ENCODE results near the gene PPP2R5C. TPM values are rescaled to one million over a fixed set of nuclear protein-coding genes. Genes with fewer than 3 reads are reported as not detected.

The PPP2R5C gene
- total RNA-seq, 2 donors from 2014 or later: 232 to 283 TPM

DNA sequence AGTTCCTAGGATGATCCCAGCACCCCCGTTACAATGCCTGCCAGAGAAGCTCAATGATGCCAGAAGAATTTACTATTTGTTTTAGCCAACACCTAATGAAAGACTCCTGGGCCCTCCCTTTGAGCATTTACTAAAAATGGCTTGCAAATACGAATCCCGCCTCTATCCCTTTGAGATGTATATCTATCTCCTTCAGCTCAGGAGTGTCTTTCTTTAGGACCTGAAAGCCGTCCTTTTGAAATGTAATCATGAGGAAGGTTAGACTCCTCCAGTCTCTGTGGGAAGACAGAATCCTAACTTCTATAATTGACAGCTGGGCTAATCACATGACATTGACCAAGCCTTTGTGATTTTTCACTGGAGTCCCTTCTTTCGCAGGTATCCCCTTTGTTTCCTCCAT, 183.7 kb downstream of the PPP2R5C start:
- peaks cover 6% of the 10 kb centered on the region for H3K36me3 Mint-ChIP-seq (ENCODE audit: low read depth)
- peaks cover 5% of the 10 kb centered on the region for H3K4me1 Mint-ChIP-seq
- H3K4me3 Mint-ChIP-seq: no peak overlapping the region
- no peak for ATAC-seq (replicated peaks)
- peaks cover 21% of the 10 kb centered on the region for H3K27me3 Mint-ChIP-seq
- no peaks in the 10 kb centered on the region for H3K9me3 Mint-ChIP-seq
- no peak overlapping the region for H3K27ac Mint-ChIP-seq

- H3K36me3 Mint-ChIP-seq (ENCODE audit: low read depth): peaks cover 6% of the 10 kb centered on the region
- ATAC-seq (replicated peaks): no peak
- peaks cover 5% of the 10 kb centered on the region for H3K4me1 Mint-ChIP-seq
- H3K9me3 Mint-ChIP-seq: no peaks in the 10 kb centered on the region
- peaks cover 17% of the 10 kb centered on the region for H3K27me3 Mint-ChIP-seq
- H3K27ac Mint-ChIP-seq: peak overlapping the region; percentile 99
- H3K4me3 Mint-ChIP-seq: peak overlapping the region; percentile 97
These were observed 186.0 kb downstream of the PPP2R5C start for GRCh38 chr14:101947577-101947903.

DNA sequence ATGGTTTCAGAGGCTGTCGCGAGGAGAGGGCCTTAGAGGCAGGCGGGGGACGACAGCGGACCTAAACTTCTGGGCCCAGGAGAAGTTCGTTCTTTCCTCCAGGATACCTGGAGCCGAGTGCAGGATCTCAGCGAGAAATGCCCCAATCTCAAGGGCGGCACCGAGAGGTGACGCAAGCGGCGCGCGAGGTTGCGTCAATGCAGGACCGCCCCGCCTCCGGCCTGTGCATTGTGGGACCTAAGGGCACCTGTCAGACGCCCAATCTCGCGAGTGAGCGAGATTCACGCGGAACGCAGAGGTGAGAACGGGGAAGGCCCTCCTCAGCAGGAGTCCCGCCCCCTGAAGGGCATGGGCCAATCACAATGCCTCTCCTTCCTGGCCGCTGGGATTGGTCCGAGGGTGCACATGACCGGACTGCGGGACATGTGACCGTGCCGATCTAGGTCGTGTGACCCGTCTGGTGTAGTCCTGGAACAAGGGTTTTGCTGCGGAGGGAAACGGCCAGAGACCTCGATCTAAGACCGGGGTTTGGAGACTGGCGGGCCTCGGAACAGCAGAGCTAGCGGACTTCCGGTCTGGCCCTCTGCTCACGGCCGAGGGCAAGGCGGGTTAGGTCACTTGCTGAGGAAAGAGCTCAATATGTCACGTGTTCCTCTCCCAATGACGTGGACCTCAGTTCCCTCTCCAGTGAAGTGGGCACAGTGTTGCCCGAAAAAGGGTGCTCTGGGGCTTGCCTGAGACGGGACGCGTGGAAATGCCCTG, 186.6 kb downstream of the PPP2R5C start:
- Mint-ChIP-seq H3K27ac (peak overlapping the region; percentile 99), H3K4me3 (peak overlapping the region; percentile 97), H3K27me3 (peaks cover 17% of the 10 kb centered on the region), H3K9me3 (no peaks in the 10 kb centered on the region), H3K36me3 (ENCODE audit: low read depth) (peaks cover 6% of the 10 kb centered on the region), H3K4me1 (peaks cover 5% of the 10 kb centered on the region)
- peak; percentile 98 for ATAC-seq (replicated peaks)

GRCh38 chr14:101948666-101949216, 187.2 kb downstream of the PPP2R5C start:
- peaks cover 6% of the 10 kb centered on the region for H3K36me3 Mint-ChIP-seq (ENCODE audit: low read depth)
- peak overlapping the region; percentile 99 for H3K27ac Mint-ChIP-seq
- peaks cover 5% of the 10 kb centered on the region for H3K4me1 Mint-ChIP-seq
- no peaks in the 10 kb centered on the region for H3K9me3 Mint-ChIP-seq
- peaks cover 14% of the 10 kb centered on the region for H3K27me3 Mint-ChIP-seq
- peak overlapping the region; percentile 97 for H3K4me3 Mint-ChIP-seq
- no peak for ATAC-seq (replicated peaks)

- H3K36me3 Mint-ChIP-seq (ENCODE audit: low read depth): peaks cover 6% of the 10 kb centered on the region
- H3K27me3 Mint-ChIP-seq: peaks cover 7% of the 10 kb centered on the region
- no peak overlapping the region for H3K27ac Mint-ChIP-seq
- peak overlapping the region; percentile 97 for H3K4me3 Mint-ChIP-seq
- ATAC-seq (replicated peaks): no peak
- no peaks in the 10 kb centered on the region for H3K9me3 Mint-ChIP-seq
- H3K4me1 Mint-ChIP-seq: peaks cover 5% of the 10 kb centered on the region
These were observed 188.6 kb downstream of the PPP2R5C start for GRCh38 chr14:101950100-101950499.

- Mint-ChIP-seq H3K36me3 (ENCODE audit: low read depth) (peaks cover 6% of the 10 kb centered on the region), H3K4me3 (no peak overlapping the region), H3K27ac (peak overlapping the region; percentile 33), H3K9me3 (no peaks in the 10 kb centered on the region), H3K4me1 (peaks cover 5% of the 10 kb centered on the region), H3K27me3 (peaks cover 3% of the 10 kb centered on the region)
- no peak for ATAC-seq (replicated peaks)
These were observed 189.2 kb downstream of the PPP2R5C start for GRCh38 chr14:101950516-101951215.

- Mint-ChIP-seq H3K27ac (no peak overlapping the region), H3K4me3 (no peak overlapping the region), H3K9me3 (no peaks in the 10 kb centered on the region), H3K4me1 (peaks cover 5% of the 10 kb centered on the region), H3K27me3 (no peaks in the 10 kb centered on the region), H3K36me3 (ENCODE audit: low read depth) (peaks cover 4% of the 10 kb centered on the region)
- no peak for ATAC-seq (replicated peaks)
These were observed 191.6 kb downstream of the PPP2R5C start for GRCh38 chr14:101953151-101953550.

DNA sequence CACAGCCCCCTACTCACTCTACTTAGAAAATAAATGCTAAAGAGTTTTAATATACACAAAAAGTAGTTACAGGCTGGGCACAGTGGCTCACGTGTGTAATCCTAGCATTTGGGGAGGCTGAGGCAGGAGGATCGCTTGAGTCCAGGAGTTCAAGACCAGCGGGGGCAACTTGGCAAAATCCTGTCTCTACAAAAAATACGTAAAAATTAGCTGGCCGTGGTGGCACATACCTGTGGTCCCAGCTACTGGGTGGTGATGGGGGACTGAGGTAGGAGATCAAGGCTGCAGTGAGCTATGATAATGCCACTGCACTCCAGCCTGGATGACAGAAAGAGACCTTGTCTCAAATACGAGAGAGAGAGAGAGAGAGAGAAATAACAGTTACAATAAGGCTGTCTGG, 193.0 kb downstream of the PPP2R5C start:
- Mint-ChIP-seq H3K4me3 (no peak overlapping the region), H3K9me3 (no peaks in the 10 kb centered on the region), H3K27ac (no peak overlapping the region), H3K36me3 (ENCODE audit: low read depth) (no peaks in the 10 kb centered on the region), H3K27me3 (no peaks in the 10 kb centered on the region), H3K4me1 (no peaks in the 10 kb centered on the region)
- no peak for ATAC-seq (replicated peaks)

GRCh38 chr14:101955695-101956161, 194.2 kb downstream of the PPP2R5C start:
- H3K9me3 Mint-ChIP-seq: no peaks in the 10 kb centered on the region
- peaks cover 7% of the 10 kb centered on the region for H3K4me1 Mint-ChIP-seq
- H3K27ac Mint-ChIP-seq: no peak overlapping the region
- no peaks in the 10 kb centered on the region for H3K27me3 Mint-ChIP-seq
- no peaks in the 10 kb centered on the region for H3K36me3 Mint-ChIP-seq (ENCODE audit: low read depth)
- H3K4me3 Mint-ChIP-seq: no peak overlapping the region
- no peak for ATAC-seq (replicated peaks)

- no peaks in the 10 kb centered on the region for H3K36me3 Mint-ChIP-seq (ENCODE audit: low read depth)
- ATAC-seq (replicated peaks): no peak
- no peaks in the 10 kb centered on the region for H3K9me3 Mint-ChIP-seq
- H3K27me3 Mint-ChIP-seq: no peaks in the 10 kb centered on the region
- H3K27ac Mint-ChIP-seq: no peak overlapping the region
- H3K4me3 Mint-ChIP-seq: no peak overlapping the region
- H3K4me1 Mint-ChIP-seq: peaks cover 12% of the 10 kb centered on the region
These were observed 194.8 kb downstream of the PPP2R5C start for GRCh38 chr14:101956179-101956885.

- H3K27ac Mint-ChIP-seq: no peak overlapping the region
- no peak for ATAC-seq (replicated peaks)
- H3K27me3 Mint-ChIP-seq: no peaks in the 10 kb centered on the region
- no peak overlapping the region for H3K4me3 Mint-ChIP-seq
- H3K36me3 Mint-ChIP-seq (ENCODE audit: low read depth): no peaks in the 10 kb centered on the region
- H3K4me1 Mint-ChIP-seq: peaks cover 13% of the 10 kb centered on the region
- H3K9me3 Mint-ChIP-seq: no peaks in the 10 kb centered on the region
These were observed 196.1 kb downstream of the PPP2R5C start for GRCh38 chr14:101957406-101958234.

- H3K4me1 Mint-ChIP-seq: peaks cover 13% of the 10 kb centered on the region
- ATAC-seq (replicated peaks): no peak
- H3K27me3 Mint-ChIP-seq: no peaks in the 10 kb centered on the region
- H3K27ac Mint-ChIP-seq: no peak overlapping the region
- H3K4me3 Mint-ChIP-seq: no peak overlapping the region
- H3K9me3 Mint-ChIP-seq: no peaks in the 10 kb centered on the region
- H3K36me3 Mint-ChIP-seq (ENCODE audit: low read depth): no peaks in the 10 kb centered on the region
These were observed 197.1 kb downstream of the PPP2R5C start for GRCh38 chr14:101958418-101959180.

- Mint-ChIP-seq H3K27ac (no peak overlapping the region), H3K36me3 (ENCODE audit: low read depth) (no peaks in the 10 kb centered on the region), H3K9me3 (no peaks in the 10 kb centered on the region), H3K27me3 (no peaks in the 10 kb centered on the region), H3K4me1 (peaks cover 18% of the 10 kb centered on the region), H3K4me3 (no peak overlapping the region)
- no peak for ATAC-seq (replicated peaks)
These were observed 197.8 kb downstream of the PPP2R5C start for GRCh38 chr14:101959277-101959676.

Measured in activated T-helper 17 cell treated with anti-CD3 and anti-CD28 coated beads, Interleukin-2, amount 50 U/mL, for 72 hours (primary cell).